ENCODE measurements around the gene SKI.

GRCh38 chr1:2303781-2304180, 75.7 kb downstream of the SKI start:
- TF ChIP-seq CTCF (IDR thresholded peaks at IDR 0.05) (no peak), POLR2A (IDR thresholded peaks at IDR 0.05) (no peak)
